HG03439 (cell line): ENCODE results near the gene ANKRD24.
"Not testable (repeated sequence)": the region's sequence is repeated elsewhere in the genome, so short reads cannot be mapped to it uniquely, and the experiment has no call there.

Experiments
- ATAC-seq: cut with Tn5 transposase; IDR thresholded peaks from one replicate; pipeline ENCODE4 v1.9.1; 2021; ENCODE audit warnings: mild to moderate bottlenecking, moderate library complexity; ENCODE audit not compliant: unreplicated experiment

The ANKRD24 gene

DNA sequence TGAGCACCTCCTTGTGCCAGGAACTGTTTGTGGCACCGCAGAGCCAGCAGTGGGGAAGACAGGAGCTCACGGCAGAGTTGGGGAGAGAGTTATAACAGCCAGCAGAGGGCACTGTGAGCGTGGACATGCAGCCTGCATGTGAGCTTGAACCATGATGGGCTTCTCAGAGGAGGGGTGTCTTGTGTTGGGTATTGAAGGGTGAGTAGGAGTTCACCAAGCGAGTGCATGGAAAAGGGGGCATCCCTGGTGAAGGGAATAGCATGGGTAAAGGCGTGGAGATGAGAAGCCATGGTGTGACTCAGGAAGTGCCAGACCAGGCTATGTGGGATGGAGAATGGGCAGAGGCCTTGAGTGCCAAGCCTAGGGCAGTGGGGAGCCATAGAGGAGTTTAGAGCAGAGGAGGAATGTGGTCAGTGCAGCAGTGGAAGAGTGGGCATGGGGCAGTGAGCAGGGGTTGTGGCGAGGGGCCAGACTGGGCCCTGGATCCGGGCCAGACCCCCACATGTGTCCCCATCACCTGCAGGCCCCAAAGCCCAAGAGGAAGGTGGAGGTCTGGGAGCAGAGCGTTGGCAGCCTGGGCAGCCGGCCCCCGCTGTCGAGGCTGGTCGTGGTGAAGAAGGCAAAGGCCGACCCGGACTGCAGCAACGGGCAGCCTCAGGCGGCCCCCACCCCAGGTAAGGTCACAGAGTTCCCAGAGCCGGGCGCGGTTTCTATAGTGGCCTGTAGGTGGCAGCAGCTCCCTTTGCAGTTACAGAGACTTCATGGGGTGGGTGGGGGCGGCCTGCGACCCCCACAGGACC lies 84.8 kb downstream of the ANKRD24 start:
- no peak for ATAC-seq

DNA sequence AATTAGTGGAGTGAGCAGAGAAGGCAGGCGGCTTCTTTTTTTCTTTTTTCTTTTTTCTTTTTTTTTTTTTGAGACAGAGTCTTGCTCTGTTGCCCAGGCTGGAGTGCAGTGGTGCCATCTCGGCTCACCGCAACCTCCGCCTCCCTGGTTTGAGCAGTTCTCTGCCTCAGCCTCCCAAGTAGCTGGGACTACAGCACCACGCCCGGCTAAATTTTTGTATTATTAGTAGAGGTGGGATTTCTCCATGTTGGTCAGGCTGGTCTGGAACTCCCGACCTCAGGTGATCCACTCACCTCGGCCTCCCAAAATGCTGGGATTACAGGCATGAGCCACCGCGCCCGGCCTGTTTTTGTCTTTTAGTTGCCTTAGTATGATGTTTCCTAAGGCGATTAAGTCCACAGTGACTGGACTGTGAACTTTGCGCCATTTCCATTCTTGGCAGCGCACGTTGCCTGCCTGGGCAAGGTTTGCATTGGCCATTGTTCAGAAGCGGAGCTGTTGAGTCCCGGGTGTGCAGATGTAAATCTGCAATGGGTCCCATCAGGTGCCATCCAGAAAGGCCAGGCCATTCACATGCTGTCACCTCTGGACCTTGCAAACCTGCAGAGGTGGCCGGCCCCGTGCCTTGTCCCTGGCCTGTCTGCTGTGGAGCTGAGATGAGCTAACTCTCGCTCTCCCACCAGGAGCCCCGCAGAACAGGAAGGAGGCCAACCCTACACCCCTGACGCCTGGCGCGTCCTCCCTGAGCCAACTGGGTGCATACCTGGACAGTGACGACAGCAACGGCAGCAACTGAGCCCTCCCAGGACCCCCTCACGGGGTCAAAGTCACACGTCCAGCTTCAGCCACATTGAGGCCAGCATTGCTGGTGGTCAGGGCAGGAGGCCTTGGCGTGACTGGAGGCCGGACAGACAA lies 85.7 kb downstream of the ANKRD24 start:
- no peak for ATAC-seq

GRCh38 chr19:4268816-4269430 lies 86.4 kb downstream of the ANKRD24 start:
- no peak for ATAC-seq

DNA sequence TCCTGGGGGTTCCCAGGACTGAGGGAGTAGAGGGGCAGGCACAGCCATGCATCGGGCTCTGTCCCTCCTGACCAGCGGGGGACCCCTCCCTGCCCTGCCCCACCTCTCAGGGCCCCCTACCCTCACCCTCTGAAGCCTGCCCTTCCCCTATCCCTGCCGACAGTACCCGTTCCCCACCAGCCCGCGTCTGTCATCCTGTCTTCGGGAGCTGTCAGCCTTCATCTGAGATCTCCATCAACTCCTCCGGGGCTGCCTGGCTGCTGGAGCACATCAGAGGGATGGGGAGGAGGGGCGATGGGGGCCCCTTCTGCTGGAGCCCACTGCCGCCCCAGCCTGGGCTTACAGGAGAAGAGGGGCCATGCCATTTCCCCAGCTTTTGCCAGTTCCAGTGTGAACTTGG lies 90.4 kb downstream of the ANKRD24 start:
- ATAC-seq = no peak

GRCh38 chr19:4274321-4274686 lies 91.8 kb downstream of the ANKRD24 start:
- not testable (repeated sequence) for ATAC-seq
